Measurements from ENCODE around the gene ERFL.

- TF ChIP-seq CTCF (IDR thresholded peaks at IDR 0.05; ENCODE audit: low read length) (no peak), EZH2 (IDR thresholded peaks at IDR 0.05; ENCODE audit: borderline replicate concordance, low read length) (no peak)
Observed at GRCh38 chr19:41892173-41892902, 35.9 kb downstream of the ERFL start.

All from OCI-LY1 (cell line).